ENCODE data around the gene LNPK. TPM values are rescaled to one million over a fixed set of nuclear protein-coding genes. Genes with fewer than 3 reads are reported as not detected.
"Not testable (repeated sequence)": the region's sequence is repeated elsewhere in the genome, so short reads cannot be mapped to it uniquely, and the experiment has no call there.

The LNPK gene
- polyA plus RNA-seq, 3 donors, result 8.1 to 15.3 (median 11.7) TPM

DNA sequence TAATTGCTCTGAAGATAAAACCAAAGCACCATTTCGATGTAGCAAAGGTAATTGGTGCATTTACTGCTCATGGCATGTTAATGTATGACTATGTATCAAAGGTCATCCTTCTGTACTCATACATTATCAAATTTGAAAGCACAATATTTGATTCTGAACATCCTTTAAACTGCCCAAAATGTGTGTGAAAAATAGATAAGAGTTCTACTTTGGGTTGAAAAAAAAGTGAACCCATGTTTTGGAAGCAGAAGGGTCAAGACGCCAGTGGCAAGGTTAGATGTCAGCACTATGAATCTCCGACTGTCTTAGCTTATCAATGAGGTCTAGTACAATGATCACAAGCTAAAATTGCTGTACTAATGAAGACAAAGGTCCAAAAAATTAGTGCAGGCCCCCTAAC, 83.1 kb downstream of the LNPK start:
- no peaks in the 10 kb centered on the region for H3K79me2 ChIP-seq (ENCODE audit: insufficient read depth, low read length)
- Mint-ChIP-seq H3K4me3 (no peak overlapping the region), H3K4me1 (no peaks in the 10 kb centered on the region), H3K36me3 (peaks cover 0 to 2% of the 10 kb centered on the region in 2 donors), H3K27me3 (ENCODE audit: low read depth in 3 of 3) (peaks cover 0 to 5% (median 3%) of the 10 kb centered on the region in 3 donors), H3K27ac (no peak overlapping the region), H3K9me3 (peaks cover 0 to 3% (median 0%) of the 10 kb centered on the region in 7 donors)
- intact Hi-C loops (cut with micrococcal nuclease), result no loop called here
- H4K20me1 ChIP-seq (ENCODE audit: insufficient read depth, low read length), result no peaks in the 10 kb centered on the region
- H3K27me3 ChIP-seq (ENCODE audit: control insufficient read depth in 2 of 2, insufficient read depth in 2 of 2, low read length in 2 of 2), result peaks cover 0 to 2% of the 10 kb centered on the region in 2 donors
- H3K9me3 ChIP-seq (replicated peaks in 1 of 2; ENCODE audit: control insufficient read depth in 1 of 2, insufficient read depth in 1 of 2, low read length in 2 of 2), result no peaks in the 10 kb centered on the region
- H3K4me2 ChIP-seq (replicated peaks; ENCODE audit: extremely low read depth, low read length, poor library complexity, severe bottlenecking), result no peak overlapping the region
- no peak overlapping the region for H2AFZ ChIP-seq (ENCODE audit: insufficient read depth, low read depth, low read length, poor library complexity, severe bottlenecking)
- no peaks in the 10 kb centered on the region for H3K36me3 ChIP-seq (replicated peaks in 1 of 2; ENCODE audit: control insufficient read depth in 1 of 2, insufficient read depth in 2 of 2, low read length in 2 of 2)
- 100% methylated on average over 2 of the region's 3 CpGs for WGBS (ENCODE audit: insufficient coverage)
- TF ChIP-seq, protein P1, sequence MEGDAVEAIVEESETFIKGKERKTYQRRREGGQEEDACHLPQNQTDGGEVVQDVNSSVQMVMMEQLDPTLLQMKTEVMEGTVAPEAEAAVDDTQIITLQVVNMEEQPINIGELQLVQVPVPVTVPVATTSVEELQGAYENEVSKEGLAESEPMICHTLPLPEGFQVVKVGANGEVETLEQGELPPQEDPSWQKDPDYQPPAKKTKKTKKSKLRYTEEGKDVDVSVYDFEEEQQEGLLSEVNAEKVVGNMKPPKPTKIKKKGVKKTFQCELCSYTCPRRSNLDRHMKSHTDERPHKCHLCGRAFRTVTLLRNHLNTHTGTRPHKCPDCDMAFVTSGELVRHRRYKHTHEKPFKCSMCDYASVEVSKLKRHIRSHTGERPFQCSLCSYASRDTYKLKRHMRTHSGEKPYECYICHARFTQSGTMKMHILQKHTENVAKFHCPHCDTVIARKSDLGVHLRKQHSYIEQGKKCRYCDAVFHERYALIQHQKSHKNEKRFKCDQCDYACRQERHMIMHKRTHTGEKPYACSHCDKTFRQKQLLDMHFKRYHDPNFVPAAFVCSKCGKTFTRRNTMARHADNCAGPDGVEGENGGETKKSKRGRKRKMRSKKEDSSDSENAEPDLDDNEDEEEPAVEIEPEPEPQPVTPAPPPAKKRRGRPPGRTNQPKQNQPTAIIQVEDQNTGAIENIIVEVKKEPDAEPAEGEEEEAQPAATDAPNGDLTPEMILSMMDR (IDR thresholded peaks at IDR 0.05), result no peak
- H3K27ac ChIP-seq (ENCODE audit: low read depth in 1 of 2, low read length in 2 of 2), result no peak overlapping the region
- no peak overlapping the region for H3K9ac ChIP-seq (ENCODE audit: insufficient read depth, low read length, poor library complexity, severe bottlenecking)
- no peaks in the 10 kb centered on the region for H3K4me1 ChIP-seq (ENCODE audit: control insufficient read depth in 1 of 2, insufficient read depth in 2 of 2, low read length in 2 of 2)
- no peak overlapping the region for H3K4me3 ChIP-seq (replicated peaks in 1 of 3; ENCODE audit: low read depth in 2 of 3, low read length in 3 of 3)
- DNase-seq, result no peak

DNA sequence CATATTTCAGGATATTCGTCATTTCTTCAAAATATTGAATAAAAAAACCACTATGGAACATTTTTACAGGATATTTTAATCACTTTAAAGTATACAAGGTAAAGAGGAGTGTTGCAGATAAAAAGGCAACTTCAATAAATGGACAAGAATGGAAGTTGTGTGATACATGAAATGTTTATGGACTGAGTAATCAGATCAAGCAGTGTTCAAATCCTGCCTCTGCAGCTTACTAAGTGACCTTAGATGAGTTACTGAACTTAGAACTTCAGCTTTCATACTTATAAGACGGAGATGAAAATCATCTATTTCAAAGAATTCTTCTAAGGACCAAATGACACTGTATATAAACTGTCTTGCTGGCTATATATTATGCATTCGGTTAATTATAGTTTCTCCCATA, 87.2 kb downstream of the LNPK start:
- Histone ChIP-seq H3K4me3 (replicated peaks in 1 of 3; ENCODE audit: low read depth in 2 of 3, low read length in 3 of 3) (no peak overlapping the region), H3K36me3 (replicated peaks in 1 of 2; ENCODE audit: control insufficient read depth in 1 of 2, insufficient read depth in 2 of 2, low read length in 2 of 2) (no peaks in the 10 kb centered on the region), H3K9me3 (replicated peaks in 1 of 2; ENCODE audit: control insufficient read depth in 1 of 2, insufficient read depth in 1 of 2, low read length in 2 of 2) (no peaks in the 10 kb centered on the region), H4K20me1 (ENCODE audit: insufficient read depth, low read length) (no peaks in the 10 kb centered on the region), H3K27ac (ENCODE audit: low read depth in 1 of 2, low read length in 2 of 2) (no peak overlapping the region), H2AFZ (ENCODE audit: insufficient read depth, low read depth, low read length, poor library complexity, severe bottlenecking) (no peak overlapping the region), H3K4me1 (ENCODE audit: control insufficient read depth in 1 of 2, insufficient read depth in 2 of 2, low read length in 2 of 2) (no peaks in the 10 kb centered on the region), H3K27me3 (ENCODE audit: control insufficient read depth in 2 of 2, insufficient read depth in 2 of 2, low read length in 2 of 2) (peaks cover 0 to 2% of the 10 kb centered on the region in 2 donors), H3K4me2 (replicated peaks; ENCODE audit: extremely low read depth, low read length, poor library complexity, severe bottlenecking) (no peak overlapping the region), H3K79me2 (ENCODE audit: insufficient read depth, low read length) (no peaks in the 10 kb centered on the region), H3K9ac (ENCODE audit: insufficient read depth, low read length, poor library complexity, severe bottlenecking) (no peak overlapping the region)
- intact Hi-C loops (cut with micrococcal nuclease), result no loop called here
- WGBS (ENCODE audit: insufficient coverage), result no CpG with 5 or more reads among the region's 3 CpGs
- H3K9me3 Mint-ChIP-seq, result peaks cover 2 to 13% (median 7%) of the 10 kb centered on the region in 7 donors
- no peaks in the 10 kb centered on the region for H3K4me1 Mint-ChIP-seq
- H3K27me3 Mint-ChIP-seq (ENCODE audit: low read depth in 3 of 3), result peaks cover 0 to 7% (median 5%) of the 10 kb centered on the region in 3 donors
- no peaks in the 10 kb centered on the region for H3K36me3 Mint-ChIP-seq
- TF ChIP-seq, protein P1 (IDR thresholded peaks at IDR 0.05), result no peak
- no peak overlapping the region for H3K4me3 Mint-ChIP-seq
- H3K27ac Mint-ChIP-seq, result no peak overlapping the region
- no peak for DNase-seq

DNA sequence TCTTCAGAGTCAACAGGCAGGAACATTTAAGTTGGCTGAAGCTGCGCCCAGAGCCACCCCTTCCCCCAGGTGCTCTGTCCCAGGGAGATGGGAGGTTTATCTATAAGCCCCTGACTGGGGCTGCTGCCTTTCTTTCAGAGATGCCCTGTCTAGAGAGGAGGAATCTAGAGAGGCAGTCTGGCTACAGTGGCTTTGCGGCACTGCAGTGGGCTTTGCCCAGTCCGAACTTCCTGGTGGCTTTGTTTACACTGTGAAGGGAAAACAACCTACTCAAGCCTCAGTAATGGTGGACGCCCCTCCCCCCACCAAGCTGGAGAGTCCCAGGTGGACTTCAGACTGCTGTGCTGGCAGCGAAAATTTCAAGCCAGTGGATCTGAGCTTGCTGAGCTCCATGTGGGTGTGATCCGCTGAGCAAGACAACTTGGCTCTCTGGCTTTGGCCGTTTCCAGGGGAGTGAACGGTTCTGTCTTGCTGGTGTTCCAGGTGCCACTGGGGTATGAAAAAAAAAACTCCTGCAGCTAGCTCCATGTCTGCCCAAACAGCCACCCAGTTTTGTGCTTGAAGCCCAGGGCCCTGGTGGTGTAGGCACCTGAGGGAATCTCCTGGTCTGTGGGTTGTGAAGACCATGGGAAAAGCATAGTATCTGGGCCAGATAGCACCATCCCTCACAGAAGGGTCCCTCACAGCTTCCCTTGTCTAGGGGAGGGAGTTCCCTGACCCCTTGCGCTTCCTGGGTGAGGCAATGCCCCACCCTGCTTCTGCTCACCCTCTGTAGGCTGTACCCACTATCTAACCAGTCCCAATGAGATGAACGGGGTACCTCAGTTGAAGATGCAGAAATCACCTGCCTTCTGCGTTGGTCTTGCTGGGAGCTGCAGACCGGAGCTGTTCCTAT, 88.0 kb downstream of the LNPK start:
- H3K27ac ChIP-seq (ENCODE audit: low read depth in 1 of 2, low read length in 2 of 2); H4K20me1 ChIP-seq (ENCODE audit: insufficient read depth, low read length); H3K36me3 ChIP-seq (replicated peaks in 1 of 2; ENCODE audit: control insufficient read depth in 1 of 2, insufficient read depth in 2 of 2, low read length in 2 of 2); H3K27me3 Mint-ChIP-seq (ENCODE audit: low read depth in 3 of 3); intact Hi-C loops (cut with micrococcal nuclease); H3K27me3 ChIP-seq (ENCODE audit: control insufficient read depth in 2 of 2, insufficient read depth in 2 of 2, low read length in 2 of 2); H3K9ac ChIP-seq (ENCODE audit: insufficient read depth, low read length, poor library complexity, severe bottlenecking); H3K27ac Mint-ChIP-seq; H3K4me3 Mint-ChIP-seq; H2AFZ ChIP-seq (ENCODE audit: insufficient read depth, low read depth, low read length, poor library complexity, severe bottlenecking); H3K36me3 Mint-ChIP-seq; H3K4me1 Mint-ChIP-seq; H3K4me1 ChIP-seq (ENCODE audit: control insufficient read depth in 1 of 2, insufficient read depth in 2 of 2, low read length in 2 of 2); H3K4me3 ChIP-seq (replicated peaks in 1 of 3; ENCODE audit: low read depth in 2 of 3, low read length in 3 of 3); H3K79me2 ChIP-seq (ENCODE audit: insufficient read depth, low read length); H3K9me3 ChIP-seq (replicated peaks in 1 of 2; ENCODE audit: control insufficient read depth in 1 of 2, insufficient read depth in 1 of 2, low read length in 2 of 2); DNase-seq; H3K4me2 ChIP-seq (replicated peaks; ENCODE audit: extremely low read depth, low read length, poor library complexity, severe bottlenecking): not testable (repeated sequence)
- 88% methylated on average over 2 of the region's 12 CpGs for WGBS (ENCODE audit: insufficient coverage)
- peaks cover 2 to 15% (median 7%) of the 10 kb centered on the region in 7 donors for H3K9me3 Mint-ChIP-seq

All from CD14-positive monocyte (primary cell).